MG63 (cell line): Measurements from ENCODE around the gene ASB5. TPM values are rescaled to one million over a fixed set of nuclear protein-coding genes. Genes with fewer than 3 reads are reported as not detected.
"Not testable (repeated sequence)": the region's sequence is repeated elsewhere in the genome, so short reads cannot be mapped to it uniquely, and the experiment has no call there.

ENCODE experiments used
- DNase-seq: peaks from one replicate; pipeline ENCODE4 v3.0.0-alpha.2; 2020
- H3K27me3 ChIP-seq: fragments of 250-450 bp; sonication (Bioruptor Pico); 2 replicates; pipeline ENCODE4 v1.5.1; 2020; ENCODE audit warnings: mild to moderate bottlenecking, moderate library complexity
- H3K36me3 ChIP-seq: fragments of 250-450 bp; sonication (Bioruptor Pico); 2 replicates; pipeline ENCODE4 v1.5.1; 2020; ENCODE audit warnings: mild to moderate bottlenecking, moderate library complexity
- H3K4me3 ChIP-seq: fragments of 250-450 bp; sonication (Bioruptor Pico); 2 replicates; pipeline ENCODE4 v1.5.1; 2020; ENCODE audit warnings: mild to moderate bottlenecking, moderate library complexity
- H3K9me3 ChIP-seq: fragments of 250-450 bp; sonication (Bioruptor Pico); 2 replicates; pipeline ENCODE4 v1.5.1; 2020; ENCODE audit warnings: mild to moderate bottlenecking, moderate library complexity
- total RNA-seq: library from RNA; depleted of rRNA; stranded (reverse); fragments of >200 nt; shearing (Covaris generic); gene quantifications from 2 replicates; pipeline ENCODE4 v1.2.3, GENCODE V29; 2014; ENCODE audit warnings: low replicate concordance

ASB5 gene
- total RNA-seq, 1 experiment from 2014 or later, result 3.6 TPM

DNA sequence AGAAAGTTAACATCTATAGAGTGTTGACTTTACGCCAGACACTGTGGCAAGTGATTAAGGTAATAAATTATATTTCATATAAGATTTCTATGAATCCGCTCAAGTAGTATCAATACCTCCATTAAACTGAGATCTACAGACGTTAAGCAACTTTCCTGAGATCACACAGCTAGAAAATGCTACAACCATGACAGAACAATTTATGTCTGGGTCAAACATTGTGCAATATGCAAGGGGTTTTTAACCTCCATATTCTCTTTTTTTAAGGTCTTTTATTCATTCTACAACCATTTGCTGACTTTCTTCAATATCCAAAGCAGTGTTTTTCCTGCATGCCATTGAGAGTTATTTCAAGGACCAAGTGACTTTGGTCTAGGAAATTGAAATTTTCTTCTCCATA lies 10.9 kb downstream of the ASB5 start:
- Histone ChIP-seq H3K9me3 (no peaks in the 10 kb centered on the region), H3K4me3 (no peak overlapping the region), H3K36me3 (no peaks in the 10 kb centered on the region), H3K27me3 (no peaks in the 10 kb centered on the region)
- DNase-seq, result no peak

DNA sequence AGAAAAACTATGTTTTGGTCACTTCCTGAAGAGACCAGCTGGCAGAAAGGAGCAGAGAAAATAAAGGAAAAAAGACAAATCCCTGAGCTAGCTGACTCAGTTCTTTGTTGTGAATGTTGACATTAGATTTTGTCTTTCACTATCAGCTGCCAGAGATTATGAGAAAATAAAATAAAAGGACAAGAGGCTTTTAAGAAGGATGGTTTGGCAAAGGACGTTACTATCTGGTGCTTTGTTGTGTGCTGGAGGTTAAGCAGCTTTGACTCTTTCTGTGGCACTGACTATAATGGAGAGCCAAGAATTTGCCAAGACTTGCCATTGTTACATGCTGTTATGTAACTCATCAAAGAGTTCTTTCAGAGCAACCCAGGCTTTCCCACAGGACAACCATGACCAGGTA lies 12.1 kb downstream of the ASB5 start:
- no peak overlapping the region for H3K4me3 ChIP-seq
- no peaks in the 10 kb centered on the region for H3K36me3 ChIP-seq
- H3K9me3 ChIP-seq, result no peaks in the 10 kb centered on the region
- no peaks in the 10 kb centered on the region for H3K27me3 ChIP-seq
- DNase-seq, result no peak

DNA sequence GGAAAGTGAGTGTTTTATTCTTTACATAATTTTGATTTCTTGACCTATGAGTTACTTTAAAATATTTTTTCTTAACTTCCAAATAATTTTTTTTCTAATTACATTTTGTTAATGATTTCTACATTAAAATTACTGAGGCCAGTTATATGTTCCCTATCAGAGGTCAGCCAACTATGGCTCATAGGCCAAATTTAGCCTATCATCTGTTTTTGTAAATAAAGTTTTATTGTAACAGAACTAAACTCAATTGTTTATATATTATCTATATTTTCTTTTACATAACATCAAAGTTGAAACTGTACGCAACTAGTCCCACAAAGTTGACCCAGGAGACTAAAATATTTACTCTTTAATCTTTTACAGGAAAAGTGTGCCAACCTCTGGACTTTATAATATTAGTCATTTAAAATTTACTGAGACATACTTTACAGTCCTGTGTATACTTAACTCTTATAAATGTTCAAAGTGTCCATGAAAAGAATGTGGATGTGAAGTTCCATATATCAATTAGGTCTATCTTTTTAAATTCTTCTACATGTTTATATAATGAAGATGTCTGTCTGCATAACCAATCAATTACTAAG lies 26.2 kb downstream of the ASB5 start:
- Histone ChIP-seq H3K4me3 (no peak overlapping the region), H3K36me3 (no peaks in the 10 kb centered on the region), H3K27me3 (no peaks in the 10 kb centered on the region), H3K9me3 (no peaks in the 10 kb centered on the region)
- DNase-seq, result no peak

DNA sequence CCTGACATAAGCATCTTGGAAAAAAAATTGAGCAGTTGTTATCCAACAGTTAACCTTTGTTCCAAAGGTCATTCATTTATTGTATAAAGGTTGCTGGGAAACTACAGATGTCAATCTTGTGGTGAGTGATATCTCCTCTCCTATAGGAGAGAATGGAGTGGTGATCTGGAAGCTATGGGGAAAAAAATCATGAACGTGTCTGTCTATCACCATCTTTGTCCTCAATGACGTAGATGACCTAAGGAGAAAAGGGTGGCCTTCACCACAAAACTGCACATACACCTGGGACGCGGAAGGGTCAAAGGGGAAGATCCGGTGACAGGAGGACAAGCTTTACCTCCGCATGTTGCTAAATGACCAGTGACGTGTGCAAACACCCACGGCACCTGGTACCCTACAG lies 27.3 kb downstream of the ASB5 start:
- H3K36me3 ChIP-seq, result no peaks in the 10 kb centered on the region
- no peak for DNase-seq
- no peak overlapping the region for H3K4me3 ChIP-seq
- H3K9me3 ChIP-seq, result no peaks in the 10 kb centered on the region
- no peaks in the 10 kb centered on the region for H3K27me3 ChIP-seq

DNA sequence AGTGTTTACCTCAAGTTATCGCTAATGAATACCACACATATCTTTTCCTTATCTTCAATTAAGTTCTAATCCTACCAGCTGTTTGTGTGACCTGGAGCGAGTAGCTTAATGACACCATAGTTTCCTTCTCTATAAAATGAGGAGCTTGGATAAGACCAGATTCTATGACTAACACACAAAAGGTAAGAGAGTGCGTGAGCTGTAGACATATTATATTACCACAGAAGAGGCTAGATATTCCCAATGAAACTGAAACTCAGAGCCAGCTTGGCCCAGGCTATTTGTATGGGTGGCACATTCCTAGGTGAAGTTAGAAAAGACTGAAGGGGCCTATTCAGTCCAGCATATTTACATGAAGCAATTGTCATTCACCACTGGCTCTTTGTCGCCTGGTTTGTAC lies 30.2 kb downstream of the ASB5 start:
- Histone ChIP-seq H3K27me3 (no peaks in the 10 kb centered on the region), H3K9me3 (no peaks in the 10 kb centered on the region), H3K36me3 (no peaks in the 10 kb centered on the region), H3K4me3 (no peak overlapping the region)
- no peak for DNase-seq

DNA sequence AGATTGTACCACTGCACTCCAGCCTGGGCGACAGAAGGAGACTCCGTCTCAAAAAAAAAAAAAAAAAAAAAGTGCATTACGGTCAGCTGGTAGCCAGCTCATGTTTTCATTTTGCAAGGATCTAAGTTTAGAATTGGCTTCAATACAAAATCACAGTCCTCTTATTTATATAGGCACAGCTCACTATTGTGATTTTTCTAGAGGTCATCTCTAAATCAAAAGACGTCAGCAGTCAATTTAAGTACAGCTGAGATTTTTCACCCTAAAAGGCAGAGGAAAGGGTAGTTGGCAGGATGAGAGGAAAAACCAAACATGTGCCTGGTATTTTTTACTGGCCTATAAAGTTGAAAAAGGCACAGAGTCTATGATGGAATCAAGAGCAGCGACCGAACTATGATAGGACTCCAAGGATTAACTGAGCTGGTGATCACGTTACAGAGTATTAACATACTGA lies 30.8 kb downstream of the ASB5 start:
- DNase-seq, result peak; percentile 1
- H3K36me3 ChIP-seq, result no peaks in the 10 kb centered on the region
- no peaks in the 10 kb centered on the region for H3K9me3 ChIP-seq
- H3K27me3 ChIP-seq, result no peaks in the 10 kb centered on the region
- no peak overlapping the region for H3K4me3 ChIP-seq

DNA sequence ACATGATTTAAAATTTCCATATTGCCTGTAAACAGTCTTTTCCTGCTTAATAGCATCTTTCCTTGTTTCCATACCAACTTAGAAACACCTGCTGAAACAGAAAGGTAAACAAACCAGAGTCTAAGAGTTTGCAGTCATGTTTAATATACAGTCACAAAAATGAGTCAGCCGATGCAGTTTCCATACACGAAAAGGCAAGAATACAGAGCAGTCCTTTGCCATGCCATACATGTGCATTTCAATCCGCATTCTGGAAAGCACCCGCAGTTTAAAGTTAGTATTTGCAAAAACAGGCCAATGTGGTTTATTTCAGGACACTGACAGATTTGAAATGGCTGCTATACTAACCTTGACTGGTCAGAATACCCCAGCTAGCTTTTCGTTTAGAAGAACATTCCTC lies 32.1 kb downstream of the ASB5 start:
- no peaks in the 10 kb centered on the region for H3K36me3 ChIP-seq
- DNase-seq, result no peak
- no peaks in the 10 kb centered on the region for H3K9me3 ChIP-seq
- H3K27me3 ChIP-seq, result no peaks in the 10 kb centered on the region
- H3K4me3 ChIP-seq, result no peak overlapping the region

DNA sequence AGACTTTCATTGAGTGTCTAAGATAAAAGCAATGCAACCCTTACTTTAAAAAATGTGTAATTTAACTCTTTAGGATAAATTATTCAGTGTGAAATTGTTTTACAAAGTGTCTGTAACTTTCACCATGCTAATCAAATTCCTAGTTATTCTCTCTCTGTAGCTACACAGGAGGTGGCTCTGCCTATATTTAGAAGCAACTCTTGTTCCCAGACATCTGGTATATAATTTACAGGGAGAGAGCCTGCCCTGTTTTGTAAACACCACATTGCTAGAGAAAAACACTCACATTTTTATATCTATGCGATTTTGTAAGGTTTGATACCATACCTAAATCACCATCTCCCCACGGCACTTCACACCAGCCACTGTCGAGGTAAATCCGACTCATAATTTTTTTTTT lies 38.2 kb downstream of the ASB5 start:
- no peaks in the 10 kb centered on the region for H3K36me3 ChIP-seq
- no peak for DNase-seq
- H3K9me3 ChIP-seq, result no peaks in the 10 kb centered on the region
- H3K4me3 ChIP-seq, result no peak overlapping the region
- no peaks in the 10 kb centered on the region for H3K27me3 ChIP-seq

DNA sequence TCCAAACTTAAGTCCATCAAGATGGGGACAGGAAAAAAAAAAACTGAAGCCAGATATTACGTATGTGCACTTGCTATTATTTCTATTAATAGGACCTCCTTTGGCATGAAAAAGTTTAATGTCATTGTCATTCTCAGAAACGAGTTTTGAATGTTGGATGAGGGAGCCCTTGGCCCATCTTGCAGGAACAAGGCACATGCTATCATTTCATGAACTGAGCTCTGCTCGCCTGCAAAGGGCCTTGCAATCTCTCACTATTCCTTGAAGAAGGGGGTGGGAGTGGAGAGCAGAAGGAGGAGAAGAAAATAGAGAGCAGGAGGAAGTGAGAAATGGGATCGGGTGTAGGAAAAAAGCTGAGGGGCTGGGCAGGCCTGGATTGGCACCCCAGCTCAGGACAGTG lies 39.4 kb downstream of the ASB5 start:
- no peaks in the 10 kb centered on the region for H3K27me3 ChIP-seq
- no peak overlapping the region for H3K4me3 ChIP-seq
- no peaks in the 10 kb centered on the region for H3K36me3 ChIP-seq
- no peaks in the 10 kb centered on the region for H3K9me3 ChIP-seq
- DNase-seq, result no peak

DNA sequence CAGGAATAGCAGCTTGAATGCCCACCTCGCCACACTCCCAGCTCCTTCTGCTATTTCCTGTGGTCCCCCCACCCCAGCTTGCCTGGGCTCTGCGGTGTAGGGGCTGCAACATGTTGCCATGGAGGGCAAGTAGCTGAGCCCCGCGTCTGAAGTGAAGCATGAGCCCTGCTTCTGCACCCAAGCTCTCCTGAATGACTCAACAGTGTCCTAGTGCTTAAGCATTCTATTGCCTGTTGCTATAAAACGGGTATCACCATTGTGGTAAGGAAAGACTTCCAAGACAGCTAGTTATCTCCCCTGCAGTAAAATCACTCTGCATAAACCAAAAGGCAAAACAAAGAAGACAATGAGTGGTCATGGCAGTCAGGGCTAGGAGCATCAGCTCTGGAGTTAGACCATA lies 42.3 kb downstream of the ASB5 start:
- Histone ChIP-seq H3K36me3 (no peaks in the 10 kb centered on the region), H3K4me3 (no peak overlapping the region), H3K27me3 (no peaks in the 10 kb centered on the region), H3K9me3 (no peaks in the 10 kb centered on the region)
- DNase-seq, result no peak

DNA sequence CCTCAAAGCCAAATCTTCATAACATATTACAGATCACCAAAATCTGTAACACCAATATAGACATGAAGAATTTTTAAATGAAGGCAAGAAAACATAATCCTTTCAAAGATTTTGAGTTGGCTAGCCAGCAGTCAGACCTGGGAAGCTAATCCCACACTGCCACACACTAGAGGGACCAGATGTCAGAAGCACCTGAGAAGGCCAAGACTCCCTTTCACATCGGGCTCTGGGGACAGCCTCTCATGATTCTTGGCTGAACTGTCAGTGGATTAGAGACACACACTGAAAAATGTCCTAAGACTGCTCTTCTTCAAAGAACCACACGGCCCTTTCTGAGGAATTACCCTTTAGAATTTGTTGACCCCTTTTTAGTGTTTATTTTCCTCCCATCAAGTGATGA lies 45.5 kb downstream of the ASB5 start:
- Histone ChIP-seq H3K36me3 (no peaks in the 10 kb centered on the region), H3K27me3 (no peaks in the 10 kb centered on the region), H3K4me3 (no peak overlapping the region), H3K9me3 (no peaks in the 10 kb centered on the region)
- DNase-seq, result no peak

DNA sequence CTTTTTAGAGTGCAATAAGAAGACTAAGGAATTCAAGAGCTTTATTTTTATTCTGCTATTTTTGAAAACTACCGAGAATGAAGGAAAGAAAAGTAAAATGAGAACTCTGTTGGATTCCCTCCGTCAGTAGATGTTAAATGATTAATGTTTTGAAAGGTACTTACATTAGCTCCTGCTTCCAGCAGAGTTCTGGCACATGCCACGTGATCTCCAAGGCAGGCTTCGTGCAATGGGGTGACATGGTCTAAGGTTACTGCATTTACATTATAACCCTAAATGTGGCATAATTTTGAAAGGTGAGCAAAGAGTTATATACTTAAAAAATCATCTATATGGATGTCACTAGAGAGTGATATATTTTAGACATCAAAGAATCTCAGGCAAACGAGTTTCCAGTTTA lies 46.9 kb downstream of the ASB5 start:
- no peaks in the 10 kb centered on the region for H3K9me3 ChIP-seq
- H3K27me3 ChIP-seq, result no peaks in the 10 kb centered on the region
- H3K36me3 ChIP-seq, result no peaks in the 10 kb centered on the region
- H3K4me3 ChIP-seq, result no peak overlapping the region
- no peak for DNase-seq

DNA sequence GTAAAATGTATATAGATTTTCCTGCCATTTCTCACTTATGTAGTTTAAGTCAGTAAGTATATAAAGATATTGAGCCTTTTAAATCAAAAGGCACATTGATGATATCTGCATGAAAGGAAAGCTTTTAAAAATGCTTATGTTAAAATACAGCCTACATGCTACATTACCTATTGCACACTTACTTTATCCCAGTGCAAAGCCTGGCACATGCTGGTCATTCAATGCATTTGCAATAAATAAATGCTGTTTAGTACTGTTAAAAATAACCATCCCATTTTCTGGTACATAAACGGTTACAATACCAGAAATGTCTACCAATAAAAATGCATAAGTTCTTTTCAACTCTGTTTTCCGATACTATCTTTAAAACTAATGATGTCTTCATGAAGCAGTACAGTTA lies 51.5 kb downstream of the ASB5 start:
- no peak for DNase-seq
- H3K4me3 ChIP-seq, result no peak overlapping the region
- no peaks in the 10 kb centered on the region for H3K27me3 ChIP-seq
- H3K36me3 ChIP-seq, result no peaks in the 10 kb centered on the region
- no peaks in the 10 kb centered on the region for H3K9me3 ChIP-seq

DNA sequence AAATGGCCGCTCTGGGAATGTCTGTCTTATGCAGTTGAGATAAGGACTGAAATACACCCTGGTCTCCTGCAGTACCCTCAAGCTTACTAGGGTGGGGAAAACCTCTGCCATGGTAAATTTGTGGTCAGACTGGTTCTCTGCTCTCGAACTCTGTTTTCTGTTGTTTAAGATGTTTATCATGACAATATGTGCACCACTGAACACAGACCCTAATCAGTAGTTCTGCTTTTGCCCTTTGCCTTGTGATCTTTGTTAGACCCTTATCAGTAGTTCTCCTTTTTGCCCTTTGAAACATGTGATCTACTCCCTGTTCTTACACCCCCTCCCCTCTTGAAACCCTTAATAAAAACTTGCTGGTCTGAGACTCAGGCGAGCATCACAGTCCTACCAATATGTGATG lies 56.7 kb downstream of the ASB5 start:
- not testable (repeated sequence) for DNase-seq

DNA sequence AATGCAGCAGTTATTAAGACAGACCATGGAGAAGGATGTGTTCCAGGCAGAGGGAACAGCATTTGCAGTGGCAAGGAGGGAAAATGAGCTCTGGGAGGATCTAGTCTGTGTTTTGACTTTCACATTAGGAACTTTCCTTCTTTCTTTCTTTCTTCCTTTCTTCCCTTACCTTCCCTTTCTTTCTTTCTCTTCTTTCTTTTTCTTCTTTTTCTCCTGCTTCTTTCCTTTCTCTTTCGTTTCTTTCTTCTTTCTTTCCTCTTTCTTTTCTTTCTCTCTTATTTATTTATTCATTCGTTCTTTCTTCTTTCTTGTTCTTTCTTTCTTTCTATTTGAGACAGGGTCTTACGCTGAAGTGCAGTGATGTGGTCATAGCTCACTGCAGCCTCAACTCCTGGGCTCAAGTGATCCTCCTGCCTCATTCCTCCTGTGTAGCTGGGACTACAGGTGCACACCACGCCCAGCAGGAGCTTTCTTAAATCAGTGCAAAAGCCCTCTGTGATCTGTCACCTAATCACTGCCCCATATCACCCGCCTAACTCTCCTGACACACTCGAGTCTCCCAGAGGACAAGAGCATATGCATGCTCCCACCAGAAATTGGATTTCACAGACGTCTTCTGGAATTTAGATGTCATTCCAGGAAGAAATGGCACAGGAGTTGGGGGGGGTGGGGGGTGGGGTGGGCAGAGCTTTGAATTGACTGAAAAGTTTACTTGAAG lies 58.3 kb downstream of the ASB5 start:
- H3K9me3 ChIP-seq, result no peaks in the 10 kb centered on the region
- H3K4me3 ChIP-seq, result no peak overlapping the region
- no peak for DNase-seq
- no peaks in the 10 kb centered on the region for H3K36me3 ChIP-seq
- H3K27me3 ChIP-seq, result no peaks in the 10 kb centered on the region

More for the DNA sequence above, 56.7 kb downstream of the ASB5 start:
- not testable (repeated sequence) for H3K9me3 ChIP-seq, H3K36me3 ChIP-seq, H3K27me3 ChIP-seq, H3K4me3 ChIP-seq

DNA sequence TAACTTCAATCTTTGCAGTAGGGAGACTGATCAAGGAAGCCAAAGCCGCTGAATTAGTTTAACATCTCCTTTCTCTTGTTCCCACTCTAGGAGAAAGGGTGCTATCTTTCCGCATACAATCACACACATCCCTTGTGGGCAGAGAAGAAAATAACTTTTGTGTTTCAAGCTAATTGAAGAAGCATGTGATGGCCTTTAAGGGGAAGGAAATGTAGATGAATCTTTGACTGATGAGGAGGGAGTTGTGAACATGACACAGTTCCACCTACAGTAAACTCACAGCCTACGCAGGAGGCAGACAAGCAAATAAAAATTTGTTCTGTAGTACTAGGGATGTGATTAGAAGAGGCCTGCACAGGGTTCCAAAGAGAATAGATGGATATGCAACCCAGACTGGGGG lies 58.9 kb downstream of the ASB5 start:
- H3K4me3 ChIP-seq, result no peak overlapping the region
- no peak for DNase-seq
- H3K9me3 ChIP-seq, result no peaks in the 10 kb centered on the region
- H3K36me3 ChIP-seq, result no peaks in the 10 kb centered on the region
- H3K27me3 ChIP-seq, result no peaks in the 10 kb centered on the region

DNA sequence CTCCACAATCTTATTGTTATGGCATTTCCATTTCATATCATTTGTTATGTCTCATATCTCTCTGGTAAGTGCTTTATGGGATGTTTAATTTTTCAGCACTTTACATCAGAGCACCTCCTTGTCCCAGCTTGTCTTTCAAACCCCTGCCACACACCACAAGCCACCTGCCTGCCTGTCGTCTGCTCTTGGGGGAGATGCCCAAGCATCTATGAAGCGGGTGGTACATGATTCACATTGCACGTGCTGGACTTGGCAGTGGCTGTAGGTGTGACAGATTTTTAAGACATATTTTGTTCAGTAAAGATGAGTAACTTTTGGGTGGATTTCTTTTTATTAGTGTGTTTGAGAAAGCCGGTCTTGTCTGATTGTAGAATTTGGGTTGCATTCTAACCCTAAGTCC lies 59.5 kb downstream of the ASB5 start:
- Histone ChIP-seq H3K27me3 (no peaks in the 10 kb centered on the region), H3K9me3 (no peaks in the 10 kb centered on the region), H3K4me3 (no peak overlapping the region), H3K36me3 (no peaks in the 10 kb centered on the region)
- DNase-seq, result no peak

DNA sequence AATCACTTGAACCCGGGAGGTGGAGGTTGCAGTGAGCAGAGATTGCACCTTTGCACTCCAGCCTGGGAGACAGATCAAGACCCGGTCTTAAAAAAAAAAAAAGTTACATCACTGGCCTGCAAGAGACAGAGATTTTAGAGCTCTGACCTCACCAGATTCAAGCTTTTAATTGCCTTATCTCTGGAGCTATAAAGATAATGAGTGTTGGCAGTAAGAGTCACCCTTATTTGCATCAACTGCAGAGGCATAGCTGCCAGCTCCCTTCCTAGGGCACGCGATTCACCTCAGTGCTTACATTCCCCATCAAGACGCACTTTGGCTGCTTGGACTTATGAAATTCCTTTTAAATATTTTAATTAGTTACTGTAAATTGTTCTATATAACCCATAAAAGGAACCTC lies 61.2 kb downstream of the ASB5 start:
- Histone ChIP-seq H3K4me3 (no peak overlapping the region), H3K9me3 (no peaks in the 10 kb centered on the region), H3K27me3 (no peaks in the 10 kb centered on the region), H3K36me3 (no peaks in the 10 kb centered on the region)
- no peak for DNase-seq
